ENCODE results near the gene TTLL9. TPM values are rescaled to one million over a fixed set of nuclear protein-coding genes. Genes with fewer than 3 reads are reported as not detected.

The TTLL9 gene
- 0.52 TPM for total RNA-seq

GRCh38 chr20:31869942-31870725 lies at the start of gene TTLL9, which contains the start of gene DUSP15:
TTLL9 (plus strand) TSS chr20:31870634; CDS start chr20:31871127, 493 bp downstream.
DUSP15 (minus strand) TSS chr20:31870527; CDS start chr20:31870337, 190 bp downstream.
- Histone ChIP-seq H3K4me3 (ENCODE audit: low read length in 3 of 3) (peak within 1 kb of the TSS; percentile 75 to 80 (median 78)), H3K27ac (ENCODE audit: low read depth, low read length) (no peak within 1 kb of the TSS), H3K9ac (ENCODE audit: low read depth in 1 of 3, low read length in 3 of 3) (peak within 1 kb of the TSS; percentile 50 to 78 (median 70)), H3K27me3 (ENCODE audit: control insufficient read depth in 3 of 3, insufficient read depth in 3 of 3, low read length in 3 of 3) (peaks cover 25 to 28% (median 26%) of the 10 kb centered on the region in 3 donors), H3K36me3 (ENCODE audit: control insufficient read depth in 3 of 3, insufficient read depth in 3 of 3, low read length in 3 of 3) (no peaks in the 10 kb centered on the region), H3K9me3 (ENCODE audit: control insufficient read depth in 3 of 3, low read length in 3 of 3) (no peaks in the 10 kb centered on the region), H3K4me1 (ENCODE audit: control insufficient read depth in 3 of 3, insufficient read depth in 3 of 3, low read length in 3 of 3) (peaks cover 10 to 12% (median 10%) of the 10 kb centered on the region in 3 donors)

GRCh38 chr20:31821427-31821826 lies 49.0 kb upstream of the TTLL9 start:
- Histone ChIP-seq H3K36me3 (ENCODE audit: control insufficient read depth in 3 of 3, insufficient read depth in 3 of 3, low read length in 3 of 3) (peaks cover 26 to 47% (median 34%) of the 10 kb centered on the region in 3 donors), H3K4me1 (ENCODE audit: control insufficient read depth in 3 of 3, insufficient read depth in 3 of 3, low read length in 3 of 3) (peaks cover 57 to 86% (median 59%) of the 10 kb centered on the region in 3 donors), H3K27ac (ENCODE audit: low read depth, low read length) (peak overlapping the region; percentile 28), H3K4me3 (ENCODE audit: low read length in 3 of 3) (peak overlapping the region; percentile 89 to 92 (median 92)), H3K27me3 (ENCODE audit: control insufficient read depth in 3 of 3, insufficient read depth in 3 of 3, low read length in 3 of 3) (no peaks in the 10 kb centered on the region), H3K9me3 (ENCODE audit: control insufficient read depth in 3 of 3, low read length in 3 of 3) (no peaks in the 10 kb centered on the region), H3K9ac (ENCODE audit: low read depth in 1 of 3, low read length in 3 of 3) (peak overlapping the region; percentile 92 to 97 (median 95))

GRCh38 chr20:31822421-31823330 lies 47.8 kb upstream of the TTLL9 start:
- Histone ChIP-seq H3K9ac (ENCODE audit: low read depth in 1 of 3, low read length in 3 of 3) (peak overlapping the region; percentile 69 to 97 (median 79)), H3K4me1 (ENCODE audit: control insufficient read depth in 3 of 3, insufficient read depth in 3 of 3, low read length in 3 of 3) (peaks cover 51 to 82% (median 57%) of the 10 kb centered on the region in 3 donors), H3K36me3 (ENCODE audit: control insufficient read depth in 3 of 3, insufficient read depth in 3 of 3, low read length in 3 of 3) (peaks cover 33 to 54% (median 43%) of the 10 kb centered on the region in 3 donors), H3K4me3 (ENCODE audit: low read length in 3 of 3) (peak overlapping the region; percentile 89 to 92 (median 92)), H3K27me3 (ENCODE audit: control insufficient read depth in 3 of 3, insufficient read depth in 3 of 3, low read length in 3 of 3) (no peaks in the 10 kb centered on the region), H3K27ac (ENCODE audit: low read depth, low read length) (peak overlapping the region; percentile 39), H3K9me3 (ENCODE audit: control insufficient read depth in 3 of 3, low read length in 3 of 3) (no peaks in the 10 kb centered on the region)

- Histone ChIP-seq H3K27ac (ENCODE audit: low read depth, low read length) (peak overlapping the region; percentile 4), H3K36me3 (ENCODE audit: control insufficient read depth in 3 of 3, insufficient read depth in 3 of 3, low read length in 3 of 3) (peaks cover 39 to 59% (median 48%) of the 10 kb centered on the region in 3 donors), H3K27me3 (ENCODE audit: control insufficient read depth in 3 of 3, insufficient read depth in 3 of 3, low read length in 3 of 3) (no peaks in the 10 kb centered on the region), H3K4me3 (ENCODE audit: low read length in 3 of 3) (peak overlapping the region; percentile 64 to 67 (median 66)), H3K9ac (ENCODE audit: low read depth in 1 of 3, low read length in 3 of 3) (peak overlapping the region; percentile 22 to 71 (median 69)), H3K9me3 (ENCODE audit: control insufficient read depth in 3 of 3, low read length in 3 of 3) (no peaks in the 10 kb centered on the region), H3K4me1 (ENCODE audit: control insufficient read depth in 3 of 3, insufficient read depth in 3 of 3, low read length in 3 of 3) (peaks cover 49 to 85% (median 58%) of the 10 kb centered on the region in 3 donors)
Measured at GRCh38 chr20:31823360-31824124, 46.9 kb upstream of the TTLL9 start.

- peak overlapping the region in 2 of 3 donors; percentile 64 to 66 for H3K4me3 ChIP-seq (ENCODE audit: low read length in 3 of 3)
- H3K9me3 ChIP-seq (ENCODE audit: control insufficient read depth in 3 of 3, low read length in 3 of 3): no peaks in the 10 kb centered on the region
- H3K27me3 ChIP-seq (ENCODE audit: control insufficient read depth in 3 of 3, insufficient read depth in 3 of 3, low read length in 3 of 3): no peaks in the 10 kb centered on the region
- peak overlapping the region; percentile 4 for H3K27ac ChIP-seq (ENCODE audit: low read depth, low read length)
- H3K9ac ChIP-seq (ENCODE audit: low read depth in 1 of 3, low read length in 3 of 3): peak overlapping the region; percentile 22 to 71 (median 69)
- H3K4me1 ChIP-seq (ENCODE audit: control insufficient read depth in 3 of 3, insufficient read depth in 3 of 3, low read length in 3 of 3): peaks cover 49 to 83% (median 53%) of the 10 kb centered on the region in 3 donors
- peaks cover 45 to 64% (median 54%) of the 10 kb centered on the region in 3 donors for H3K36me3 ChIP-seq (ENCODE audit: control insufficient read depth in 3 of 3, insufficient read depth in 3 of 3, low read length in 3 of 3)
Measured at GRCh38 chr20:31824125-31824485, 46.3 kb upstream of the TTLL9 start.

GRCh38 chr20:31824554-31825313 lies 45.7 kb upstream of the TTLL9 start:
- Histone ChIP-seq H3K4me1 (ENCODE audit: control insufficient read depth in 3 of 3, insufficient read depth in 3 of 3, low read length in 3 of 3) (peaks cover 50 to 77% (median 50%) of the 10 kb centered on the region in 3 donors), H3K9me3 (ENCODE audit: control insufficient read depth in 3 of 3, low read length in 3 of 3) (no peaks in the 10 kb centered on the region), H3K27ac (ENCODE audit: low read depth, low read length) (peak overlapping the region; percentile 4), H3K9ac (ENCODE audit: low read depth in 1 of 3, low read length in 3 of 3) (peak overlapping the region in 2 of 3 donors; percentile 69 to 71), H3K27me3 (ENCODE audit: control insufficient read depth in 3 of 3, insufficient read depth in 3 of 3, low read length in 3 of 3) (no peaks in the 10 kb centered on the region), H3K4me3 (ENCODE audit: low read length in 3 of 3) (peak overlapping the region in 1 of 3 donors; percentile 22), H3K36me3 (ENCODE audit: control insufficient read depth in 3 of 3, insufficient read depth in 3 of 3, low read length in 3 of 3) (peaks cover 46 to 63% (median 60%) of the 10 kb centered on the region in 3 donors)

- peaks cover 57 to 71% (median 68%) of the 10 kb centered on the region in 3 donors for H3K36me3 ChIP-seq (ENCODE audit: control insufficient read depth in 3 of 3, insufficient read depth in 3 of 3, low read length in 3 of 3)
- peak overlapping the region in 1 of 3 donors; percentile 71 for H3K9ac ChIP-seq (ENCODE audit: low read depth in 1 of 3, low read length in 3 of 3)
- H3K27ac ChIP-seq (ENCODE audit: low read depth, low read length): no peak overlapping the region
- H3K27me3 ChIP-seq (ENCODE audit: control insufficient read depth in 3 of 3, insufficient read depth in 3 of 3, low read length in 3 of 3): no peaks in the 10 kb centered on the region
- H3K4me1 ChIP-seq (ENCODE audit: control insufficient read depth in 3 of 3, insufficient read depth in 3 of 3, low read length in 3 of 3): peaks cover 50 to 75% (median 55%) of the 10 kb centered on the region in 3 donors
- H3K4me3 ChIP-seq (ENCODE audit: low read length in 3 of 3): no peak overlapping the region
- no peaks in the 10 kb centered on the region for H3K9me3 ChIP-seq (ENCODE audit: control insufficient read depth in 3 of 3, low read length in 3 of 3)
Measured at GRCh38 chr20:31826074-31826473, 44.4 kb upstream of the TTLL9 start.

- Histone ChIP-seq H3K36me3 (ENCODE audit: control insufficient read depth in 3 of 3, insufficient read depth in 3 of 3, low read length in 3 of 3) (peaks cover 66 to 81% (median 74%) of the 10 kb centered on the region in 3 donors), H3K4me1 (ENCODE audit: control insufficient read depth in 3 of 3, insufficient read depth in 3 of 3, low read length in 3 of 3) (peaks cover 49 to 79% (median 55%) of the 10 kb centered on the region in 3 donors), H3K9ac (ENCODE audit: low read depth in 1 of 3, low read length in 3 of 3) (peak overlapping the region in 1 of 3 donors; percentile 71), H3K27ac (ENCODE audit: low read depth, low read length) (no peak overlapping the region), H3K9me3 (ENCODE audit: control insufficient read depth in 3 of 3, low read length in 3 of 3) (no peaks in the 10 kb centered on the region), H3K4me3 (ENCODE audit: low read length in 3 of 3) (no peak overlapping the region), H3K27me3 (ENCODE audit: control insufficient read depth in 3 of 3, insufficient read depth in 3 of 3, low read length in 3 of 3) (no peaks in the 10 kb centered on the region)
Measured at GRCh38 chr20:31827059-31827458, 43.4 kb upstream of the TTLL9 start.

Measured in skeletal muscle tissue (tissue), 4 donors.